H1 (cell line): Measurements from ENCODE around the gene MAGI2. TPM values are rescaled to one million over a fixed set of nuclear protein-coding genes. Genes with fewer than 3 reads are reported as not detected.

ENCODE experiments used
- CTCF ChIA-PET: fragments of 300-600 bp; sonication (Branson Sonifier 250); formaldehyde crosslinking; loops from one replicate; lab custom pipeline; 2021; ENCODE audit not compliant: partially characterized antibody; lab: Charles Lee
- POLR2A ChIA-PET: fragments of 300-600 bp; sonication (Branson Sonifier 250); formaldehyde crosslinking; loops from one replicate; lab custom pipeline; 2021; ENCODE audit warnings: inconsistent platforms; ENCODE audit not compliant: partially characterized antibody; lab: Charles Lee
- DNase-seq, 2 experiments: peaks; one replicate each; pipeline versions ENCODE4 v3.0.0 to v3.0.0-alpha.2; 2010 to 2022; ENCODE audit warnings: low spot score in 2 of 2, low read depth in 1 of 2, mixed read lengths in 1 of 2
- FAIRE-seq: peaks from 2 replicates; lab custom pipeline; 2011; peaks lifted over from hg19 to GRCh38; lab: Jason Lieb, UNC
- H2AFZ ChIP-seq: 2 replicates; pipeline ENCODE4 v1.8.1; 2012; ENCODE audit warnings: low read length, inconsistent platforms
- H2AK5ac ChIP-seq: 2 replicates; pipeline ENCODE4 v1.6.1; 2013; ENCODE audit warnings: low read depth, low read length
- H2BK120ac ChIP-seq: replicated peaks from 2 replicates; pipeline ENCODE3; 2013; ENCODE audit warnings: low read depth, low read length, inconsistent platforms
- H2BK12ac ChIP-seq: 2 replicates; pipeline ENCODE4 v1.6.1; 2013; ENCODE audit warnings: low read depth, low read length
- H2BK15ac ChIP-seq: 2 replicates; pipeline ENCODE4 v1.6.1; 2013; ENCODE audit warnings: low read length
- H2BK20ac ChIP-seq: 2 replicates; pipeline ENCODE4 v1.6.1; 2013; ENCODE audit warnings: low read length
- H2BK5ac ChIP-seq: 2 replicates; pipeline ENCODE4 v1.6.1; 2013; ENCODE audit warnings: low read depth, low read length
- H3K14ac ChIP-seq: 2 replicates; pipeline ENCODE4 v1.6.1; 2013; ENCODE audit warnings: inconsistent platforms; ENCODE audit not compliant: insufficient read length
- H3K18ac ChIP-seq: 2 replicates; pipeline ENCODE4 v1.6.1; 2013; ENCODE audit warnings: low read length; ENCODE audit errors: extremely low read depth
- H3K23ac ChIP-seq: 2 replicates; pipeline ENCODE4 v1.6.1; 2013; ENCODE audit warnings: inconsistent platforms; ENCODE audit not compliant: insufficient read length
- H3K23me2 ChIP-seq: 2 replicates; pipeline ENCODE4 v1.6.1; 2013; ENCODE audit warnings: low read depth, low read length
- H3K27ac ChIP-seq: 2 replicates; pipeline ENCODE4 v1.6.1; 2011; ENCODE audit warnings: low read depth, low read length, inconsistent platforms
- H3K27me3 ChIP-seq, 4 experiments: replicated peaks in 1 of 4; 1 replicate in 1 of 4; 2 replicates in 3 of 4; pipeline versions ENCODE4 v1.6.1 to v1.8.1; 2011 to 2013; ENCODE audit warnings: low read length in 3 of 4, mild to moderate bottlenecking in 3 of 4, inconsistent platforms in 2 of 4, mixed read lengths in 2 of 4, moderate library complexity in 1 of 4; ENCODE audit not compliant: control insufficient read depth in 3 of 4, insufficient read depth in 3 of 4; ENCODE audit errors: extremely low read depth in 1 of 4
- H3K36me3 ChIP-seq, 4 experiments: 2 replicates each; pipeline versions ENCODE4 v1.6.1 to v1.8.1; 2011 to 2013; ENCODE audit warnings: mild to moderate bottlenecking in 4 of 4, low read length in 3 of 4, moderate library complexity in 2 of 4, control low read depth in 1 of 4, inconsistent platforms in 1 of 4; ENCODE audit not compliant: insufficient read depth in 4 of 4, control insufficient read depth in 2 of 4
- H3K4ac ChIP-seq: replicated peaks from 2 replicates; pipeline ENCODE3; 2013; ENCODE audit warnings: low read length, low read depth, mixed read lengths, inconsistent platforms; ENCODE audit not compliant: insufficient read length
- H3K4me1 ChIP-seq, 4 experiments: replicated peaks in 1 of 4; 1 replicate in 1 of 4; 2 replicates in 3 of 4; pipeline versions ENCODE4 v1.6.1 to v1.8.1; 2011 to 2013; ENCODE audit warnings: low read length in 3 of 4, inconsistent platforms in 2 of 4, mixed read lengths in 1 of 4; ENCODE audit not compliant: insufficient read depth in 4 of 4, control insufficient read depth in 3 of 4
- H3K4me2 ChIP-seq, 2 experiments: 2 replicates each; pipeline versions ENCODE4 v1.6.1 to v1.8.1; 2011 to 2013; ENCODE audit warnings: low read depth in 2 of 2, low read length in 2 of 2, control low read depth in 1 of 2, inconsistent platforms in 1 of 2, mild to moderate bottlenecking in 1 of 2; ENCODE audit not compliant: insufficient read depth in 1 of 2
- H3K4me3 ChIP-seq, 4 experiments: fragments of 200-600, 300-600 bp in 1 of 4; sonication (generic), shearing (Covaris generic), sonication (Bioruptor Twin) in 1 of 4; 2 replicates each; pipeline versions ENCODE4 v1.5.1 to v1.8.1; 2011 to 2016; ENCODE audit warnings: low read length in 4 of 4, low read depth in 3 of 4, control low read depth in 2 of 4, inconsistent platforms in 2 of 4, mild to moderate bottlenecking in 2 of 4, mixed read lengths in 1 of 4, moderate library complexity in 1 of 4; ENCODE audit not compliant: insufficient read depth in 2 of 4; ENCODE audit errors: extremely low read depth in 1 of 4
- H3K56ac ChIP-seq: replicated peaks from 2 replicates; pipeline ENCODE3; 2013; ENCODE audit warnings: low read depth, mild to moderate bottlenecking, mixed read lengths, low read length, inconsistent platforms; ENCODE audit not compliant: insufficient read length
- H3K79me1 ChIP-seq: 2 replicates; pipeline ENCODE4 v1.6.1; 2013; ENCODE audit warnings: low read depth, low read length, control low read depth
- H3K79me2 ChIP-seq, 2 experiments: 2 replicates each; pipeline versions ENCODE4 v1.6.1 to v1.8.1; 2012 to 2013; ENCODE audit warnings: low read length in 2 of 2, mild to moderate bottlenecking in 2 of 2, inconsistent platforms in 1 of 2; ENCODE audit not compliant: insufficient read depth in 2 of 2, control insufficient read depth in 1 of 2
- H3K9ac ChIP-seq, 4 experiments: replicated peaks in 1 of 4; 1 replicate in 1 of 4; 2 replicates in 3 of 4; pipeline versions ENCODE4 v1.6.1 to v1.8.1; 2011 to 2013; ENCODE audit warnings: low read depth in 3 of 4, low read length in 3 of 4, control low read depth in 2 of 4, mild to moderate bottlenecking in 2 of 4, moderate library complexity in 2 of 4, inconsistent platforms in 1 of 4; ENCODE audit errors: extremely low read depth in 1 of 4
- H3K9me3 ChIP-seq, 2 experiments: 2 replicates each; pipeline versions ENCODE4 v1.6.1 to v1.8.1; 2012 to 2013; ENCODE audit warnings: mild to moderate bottlenecking in 2 of 2, moderate library complexity in 2 of 2, control low read depth in 1 of 2, inconsistent platforms in 1 of 2, low read depth in 1 of 2, low read length in 1 of 2, mixed read lengths in 1 of 2; ENCODE audit not compliant: insufficient read depth in 2 of 2
- H4K20me1 ChIP-seq, 2 experiments: replicated peaks in 1 of 2; 2 replicates each; pipeline versions ENCODE3 to v1.8.1; 2011 to 2013; ENCODE audit warnings: inconsistent platforms in 2 of 2, low read length in 2 of 2, mild to moderate bottlenecking in 1 of 2; ENCODE audit not compliant: insufficient read depth in 2 of 2, control insufficient read depth in 1 of 2
- H4K5ac ChIP-seq: 2 replicates; pipeline ENCODE4 v1.6.1; 2013; ENCODE audit warnings: low read length, low read depth, mixed read lengths, inconsistent platforms; ENCODE audit not compliant: insufficient read length
- H4K8ac ChIP-seq: 2 replicates; pipeline ENCODE4 v1.8.0; 2013; ENCODE audit warnings: mild to moderate bottlenecking, moderate library complexity, low read length, inconsistent platforms; ENCODE audit not compliant: insufficient read depth; ENCODE audit errors: extremely low read depth
- H4K91ac ChIP-seq: replicated peaks from 2 replicates; pipeline ENCODE3; 2013; ENCODE audit warnings: low read length, mixed read lengths, inconsistent platforms; ENCODE audit not compliant: insufficient read length
- CHD1 ChIP-seq: IDR thresholded peaks from 2 replicates; pipeline ENCODE4 v1.6.1; 2012; ENCODE audit warnings: low read depth, low read length, improper control_type of control experiment
- NANOG ChIP-seq: IDR thresholded peaks from 2 replicates; pipeline ENCODE4 v1.6.1; 2011; ENCODE audit warnings: low read length, low read depth, mild to moderate bottlenecking, inconsistent platforms; ENCODE audit not compliant: insufficient read depth, poor library complexity, severe bottlenecking
- NRF1 ChIP-seq: IDR thresholded peaks from 2 replicates; pipeline ENCODE4 v1.6.1; 2011; ENCODE audit warnings: mild to moderate bottlenecking, low read depth, low read length, improper control_type of control experiment
- POLR2A ChIP-seq, 2 experiments: IDR thresholded peaks; 1 replicate in 1 of 2; 2 replicates in 1 of 2; pipeline ENCODE4 v1.6.1; 2011; ENCODE audit warnings: low read depth in 2 of 2, low read length in 2 of 2, mild to moderate bottlenecking in 2 of 2; ENCODE audit errors: control extremely low read depth in 1 of 2
- POU5F1 ChIP-seq: IDR thresholded peaks from 2 replicates; pipeline ENCODE4 v1.6.1; 2011; ENCODE audit warnings: low read depth, mild to moderate bottlenecking, low read length, moderate library complexity
- RFX5 ChIP-seq: IDR thresholded peaks from 2 replicates; pipeline ENCODE4 v1.6.1; 2011; ENCODE audit warnings: low read depth, low read length, improper control_type of control experiment, borderline replicate concordance
- SIN3A ChIP-seq, 2 experiments: IDR thresholded peaks in 1 of 2; conservative IDR thresholded peaks in 1 of 2; 2 replicates each; pipeline ENCODE4 v1.6.1; 2011 to 2012; ENCODE audit warnings: low read length in 2 of 2, improper control_type of control experiment in 1 of 2, low read depth in 1 of 2, mild to moderate bottlenecking in 1 of 2
- SIRT6 ChIP-seq: IDR thresholded peaks from one replicate; pipeline ENCODE4 v1.7.1; 2012; ENCODE audit warnings: low read length, inconsistent platforms
- ZNF274 ChIP-seq: IDR thresholded peaks from 2 replicates; pipeline ENCODE4 v1.7.0; 2012; ENCODE audit warnings: low read length, borderline replicate concordance; ENCODE audit errors: extremely low read depth
- WGBS, 2 experiments: shearing (Covaris generic) in 1 of 2; methylation state at CpG; one replicate each; pipeline versions ENCODE4 v1.1.6 to v1.1.7; 2013 to 2015; ENCODE audit warnings: low lambda C conversion rate in 2 of 2, mixed read lengths in 2 of 2, inconsistent platforms in 1 of 2, low coverage in 1 of 2, missing lambda C conversion rate in 1 of 2; ENCODE audit not compliant: insufficient replicate concordance in 2 of 2, insufficient coverage in 1 of 2, insufficient read length in 1 of 2; ENCODE audit errors: extremely low coverage in 1 of 2, missing lambda C conversion rate in 1 of 2; 5-methylcytosine and 5-hydroxymethylcytosine counted together
- polyA plus RNA-seq, 7 experiments: library from polyadenylated mRNA; depleted of rRNA in 3 of 7; stranded (reverse) in 5 of 7; unstranded in 2 of 7; fragments of >200 nt in 5 of 7; fragments of 200-250 nt in 2 of 7; gene quantifications; 1 replicate in 5 of 7; 2 replicates in 1 of 7; 4 replicates in 1 of 7; pipeline versions ENCODE4 v1.2.1 to v1.2.3, GENCODE V29; 2011 to 2013; ENCODE audit warnings: missing spikeins in 2 of 7, mixed read lengths in 2 of 7
- total RNA-seq: library from RNA; stranded (reverse); fragmentation: NEBNext Ultra II Directional; extraction: Animal tissue kit (Norgen Biotek cat#: 25700); gene quantifications from 2 replicates; pipeline ENCODE4 v1.2.1, GENCODE V29; 2021
- TF ChIP-seq, protein P1 (sequence below): IDR thresholded peaks from 2 replicates; pipeline ENCODE4 v1.6.1; 2012; ENCODE audit warnings: inconsistent platforms
- TF ChIP-seq, protein P2 (sequence below): IDR thresholded peaks from 2 replicates; pipeline ENCODE4 v1.6.1; 2012; ENCODE audit warnings: low read length, inconsistent platforms
- TF ChIP-seq, protein P3 (sequence below): IDR thresholded peaks from 2 replicates; pipeline ENCODE4 v1.6.1; 2011; ENCODE audit warnings: low read length, improper control_type of control experiment

Gene MAGI2
- total and polyA plus RNA-seq, 2 of the 8 experiments (the other 6 are each of a cell fraction or from before 2014, with no cell fraction given) = 6.0 to 27.3 TPM

DNA sequence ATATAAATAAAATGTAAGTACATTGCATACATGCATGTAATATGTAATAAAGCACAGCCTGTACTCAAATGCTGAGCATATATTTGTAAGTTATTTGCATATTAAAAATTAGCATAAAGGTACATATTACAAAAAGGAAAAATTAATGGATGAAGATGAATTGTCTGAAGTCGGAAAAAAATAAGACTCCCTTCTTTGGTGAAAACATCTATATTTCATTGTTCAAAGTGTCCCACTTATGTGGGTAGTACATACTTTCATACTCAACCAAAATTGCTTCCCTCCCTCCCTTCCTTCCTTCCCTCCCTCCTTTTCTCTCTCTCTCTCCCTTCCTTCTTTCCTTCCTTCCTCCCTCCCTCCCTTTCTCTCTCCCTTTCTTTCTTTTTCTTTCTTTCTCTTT, 498.1 kb downstream of the MAGI2 start:
- ChIA-PET CTCF (no interaction called here), POLR2A (no interaction called here)
- peaks cover 0 to 3% (median 0%) of the 10 kb centered on the region in 4 experiments; a peak in 1 of 7 replicates for H3K4me1 ChIP-seq
- no peak overlapping the region for H4K5ac ChIP-seq
- H4K91ac ChIP-seq = no peak overlapping the region
- H2BK20ac ChIP-seq = no peak overlapping the region
- H2BK12ac ChIP-seq = no peak overlapping the region
- no peaks in the 10 kb centered on the region for H3K23me2 ChIP-seq
- no peak overlapping the region for H3K9ac ChIP-seq
- H4K8ac ChIP-seq = no peak overlapping the region
- FAIRE-seq = no peak
- no peak overlapping the region for H3K4me3 ChIP-seq
- no peak overlapping the region for H2BK120ac ChIP-seq
- H3K4me2 ChIP-seq = no peak overlapping the region
- H3K36me3 ChIP-seq = no peaks in the 10 kb centered on the region
- H3K18ac ChIP-seq = no peak overlapping the region
- no peaks in the 10 kb centered on the region for H4K20me1 ChIP-seq
- no peak overlapping the region for H3K56ac ChIP-seq
- no peaks in the 10 kb centered on the region for H3K79me2 ChIP-seq
- no peak overlapping the region for H2AFZ ChIP-seq
- no peaks in the 10 kb centered on the region for H3K27me3 ChIP-seq
- no peak overlapping the region for H3K14ac ChIP-seq
- no peak overlapping the region for H3K27ac ChIP-seq
- no peak for DNase-seq
- 76% methylated on average over 1 of the region's 1 CpG; no CpG with 5 or more reads in 1 of the 2 experiments for WGBS, 2 experiments
- no peaks in the 10 kb centered on the region for H3K9me3 ChIP-seq
- H2BK15ac ChIP-seq = no peak overlapping the region
- H3K4ac ChIP-seq = no peak overlapping the region
- H3K23ac ChIP-seq = no peak overlapping the region
- H3K79me1 ChIP-seq = no peaks in the 10 kb centered on the region
- H2BK5ac ChIP-seq = no peak overlapping the region
- no peak overlapping the region for H2AK5ac ChIP-seq
- no peak for TF ChIP-seq SIRT6
- TF ChIP-seq NANOG = no peak
- TF ChIP-seq NRF1 = no peak
- no peak for TF ChIP-seq RFX5
- TF ChIP-seq POU5F1 = no peak
- TF ChIP-seq, protein P1, sequence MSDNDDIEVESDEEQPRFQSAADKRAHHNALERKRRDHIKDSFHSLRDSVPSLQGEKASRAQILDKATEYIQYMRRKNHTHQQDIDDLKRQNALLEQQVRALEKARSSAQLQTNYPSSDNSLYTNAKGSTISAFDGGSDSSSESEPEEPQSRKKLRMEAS = no peak
- TF ChIP-seq, protein P2, sequence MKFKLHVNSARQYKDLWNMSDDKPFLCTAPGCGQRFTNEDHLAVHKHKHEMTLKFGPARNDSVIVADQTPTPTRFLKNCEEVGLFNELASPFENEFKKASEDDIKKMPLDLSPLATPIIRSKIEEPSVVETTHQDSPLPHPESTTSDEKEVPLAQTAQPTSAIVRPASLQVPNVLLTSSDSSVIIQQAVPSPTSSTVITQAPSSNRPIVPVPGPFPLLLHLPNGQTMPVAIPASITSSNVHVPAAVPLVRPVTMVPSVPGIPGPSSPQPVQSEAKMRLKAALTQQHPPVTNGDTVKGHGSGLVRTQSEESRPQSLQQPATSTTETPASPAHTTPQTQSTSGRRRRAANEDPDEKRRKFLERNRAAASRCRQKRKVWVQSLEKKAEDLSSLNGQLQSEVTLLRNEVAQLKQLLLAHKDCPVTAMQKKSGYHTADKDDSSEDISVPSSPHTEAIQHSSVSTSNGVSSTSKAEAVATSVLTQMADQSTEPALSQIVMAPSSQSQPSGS = no peak
- no peak for TF ChIP-seq SIN3A (conservative IDR thresholded peaks at IDR 0.05 in 1 of 2, IDR thresholded peaks at IDR 0.05 in 1 of 2; ENCODE audit: low read depth in 1 of 2, low read length in 2 of 2)
- no peak for TF ChIP-seq ZNF274
- TF ChIP-seq CHD1 = no peak
- TF ChIP-seq POLR2A (IDR thresholded peaks at IDR 0.05; ENCODE audit: control extremely low read depth in 1 of 2, low read depth in 2 of 2, low read length in 2 of 2) = no peak
- TF ChIP-seq, protein P3, sequence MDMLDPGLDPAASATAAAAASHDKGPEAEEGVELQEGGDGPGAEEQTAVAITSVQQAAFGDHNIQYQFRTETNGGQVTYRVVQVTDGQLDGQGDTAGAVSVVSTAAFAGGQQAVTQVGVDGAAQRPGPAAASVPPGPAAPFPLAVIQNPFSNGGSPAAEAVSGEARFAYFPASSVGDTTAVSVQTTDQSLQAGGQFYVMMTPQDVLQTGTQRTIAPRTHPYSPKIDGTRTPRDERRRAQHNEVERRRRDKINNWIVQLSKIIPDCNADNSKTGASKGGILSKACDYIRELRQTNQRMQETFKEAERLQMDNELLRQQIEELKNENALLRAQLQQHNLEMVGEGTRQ = no peak
